Epidermal melanocyte (primary cell): ENCODE data around the gene NCAPD2.
A peak's percentile ranks its signal among the peaks of the same experiment; 100 is the strongest.
"Not testable (repeated sequence)": the region's sequence is repeated elsewhere in the genome, so short reads cannot be mapped to it uniquely, and the experiment has no call there.

Experiments
- DNase-seq: peaks from one replicate; pipeline ENCODE4 v3.0.0; 2011; ENCODE audit warnings: low spot score; ENCODE audit not compliant: insufficient read length

The NCAPD2 gene

GRCh38 chr12:6533653-6533922 lies 39.7 kb downstream of the NCAPD2 start:
- DNase-seq, result no peak

- DNase-seq, result peak; percentile 81
These were observed 40.2 kb downstream of the NCAPD2 start, which contains the start of gene GAPDH for GRCh38 chr12:6533923-6534694. Gene GAPDH (plus strand): TSS chr12:6534517. CDS start chr12:6534833, 316 bp downstream.

- DNase-seq, result no peak
These were observed 40.7 kb downstream of the NCAPD2 start for GRCh38 chr12:6534695-6534944.

- DNase-seq, result peak; percentile 40
These were observed 41.2 kb downstream of the NCAPD2 start for GRCh38 chr12:6534945-6535696.

GRCh38 chr12:6535697-6535946 lies 41.7 kb downstream of the NCAPD2 start:
- DNase-seq, result no peak

- DNase-seq, result no peak
These were observed 42.3 kb downstream of the NCAPD2 start for GRCh38 chr12:6535960-6536847.

GRCh38 chr12:6536894-6537579 lies 43.1 kb downstream of the NCAPD2 start:
- no peak for DNase-seq

GRCh38 chr12:6537580-6538419 lies 43.9 kb downstream of the NCAPD2 start:
- DNase-seq, result not testable (repeated sequence)

GRCh38 chr12:6538420-6539313 lies 44.8 kb downstream of the NCAPD2 start:
- DNase-seq, result no peak

- no peak for DNase-seq
These were observed 45.4 kb downstream of the NCAPD2 start for GRCh38 chr12:6539314-6539682.

GRCh38 chr12:6539707-6540134 lies 45.8 kb downstream of the NCAPD2 start:
- DNase-seq, result no peak

- DNase-seq, result peak; percentile 82
These were observed 46.4 kb downstream of the NCAPD2 start for GRCh38 chr12:6540181-6540877.

GRCh38 chr12:6541371-6542165 lies 47.7 kb downstream of the NCAPD2 start:
- DNase-seq, result no peak

- no peak for DNase-seq
These were observed 48.5 kb downstream of the NCAPD2 start for GRCh38 chr12:6542209-6543009.

GRCh38 chr12:6546016-6546415 lies 52.1 kb downstream of the NCAPD2 start:
- no peak for DNase-seq

GRCh38 chr12:6547566-6547965 lies 53.7 kb downstream of the NCAPD2 start:
- no peak for DNase-seq

- DNase-seq, result no peak
These were observed 54.1 kb downstream of the NCAPD2 start for GRCh38 chr12:6547987-6548386.

GRCh38 chr12:6548556-6548955 lies 54.7 kb downstream of the NCAPD2 start:
- DNase-seq, result no peak
